ENCODE measurements around the gene DPM3.

DPM3 gene

GRCh38 chr1:155120253-155120652, 20.1 kb downstream of the DPM3 start:
- no peak for TF ChIP-seq CTCF (IDR thresholded peaks at IDR 0.05)

GRCh38 chr1:155117610-155118009, 22.7 kb downstream of the DPM3 start:
- no peak for TF ChIP-seq CTCF (IDR thresholded peaks at IDR 0.05)

- TF ChIP-seq CTCF (IDR thresholded peaks at IDR 0.05): no peak
These were observed 24.1 kb downstream of the DPM3 start for GRCh38 chr1:155116113-155116764.

GRCh38 chr1:155113450-155113980, 26.8 kb downstream of the DPM3 start:
- no peak for TF ChIP-seq CTCF (IDR thresholded peaks at IDR 0.05)

- TF ChIP-seq CTCF (IDR thresholded peaks at IDR 0.05): no peak
These were observed 29.5 kb downstream of the DPM3 start for GRCh38 chr1:155110826-155111225.

GRCh38 chr1:155110381-155110780, 29.9 kb downstream of the DPM3 start:
- no peak for TF ChIP-seq CTCF (IDR thresholded peaks at IDR 0.05)

- TF ChIP-seq CTCF (IDR thresholded peaks at IDR 0.05): no peak
These were observed 32.0 kb downstream of the DPM3 start for GRCh38 chr1:155108296-155108695.
